Muscle layer of colon (tissue), 2 donors: Measurements from ENCODE around the gene MED26.
"Not testable (repeated sequence)": the region's sequence is repeated elsewhere in the genome, so short reads cannot be mapped to it uniquely, and the experiment has no call there.

Source experiments
- H3K27ac ChIP-seq: one replicate; pipeline ENCODE4 v1.7.0; 2013; ENCODE audit warnings: low read depth, mild to moderate bottlenecking, low read length, moderate library complexity
- H3K27me3 ChIP-seq, 2 donors: one replicate each; pipeline ENCODE4 v1.7.0; 2013; ENCODE audit warnings: low read length in 2 of 2, mild to moderate bottlenecking in 2 of 2; ENCODE audit not compliant: insufficient read depth in 2 of 2, control insufficient read depth in 1 of 2
- H3K36me3 ChIP-seq: one replicate; pipeline ENCODE4 v1.7.0; 2013; ENCODE audit warnings: mild to moderate bottlenecking, low read length; ENCODE audit not compliant: insufficient read depth
- H3K4me1 ChIP-seq: one replicate; pipeline ENCODE4 v1.7.0; 2013; ENCODE audit warnings: mild to moderate bottlenecking, low read length; ENCODE audit not compliant: insufficient read depth
- H3K4me3 ChIP-seq, 2 donors: one replicate each; pipeline ENCODE4 v1.7.0; 2013; ENCODE audit warnings: low read length in 2 of 2, low read depth in 1 of 2, mild to moderate bottlenecking in 1 of 2, moderate library complexity in 1 of 2
- H3K9ac ChIP-seq: one replicate; pipeline ENCODE4 v1.7.0; 2013; ENCODE audit warnings: low read length
- H3K9me3 ChIP-seq: one replicate; pipeline ENCODE4 v1.7.0; 2013; ENCODE audit warnings: mild to moderate bottlenecking, low read length
- donor health status: abdominal sarcoma.
- donor health status: Adenocarcinoma of cecum.

Gene MED26

GRCh38 chr19:16628183-16628983 is at the start of gene MED26:
Gene MED26, minus strand, starts transcription at chr19:16628204. Its CDS starts 261 bp downstream, at chr19:16627943.
- H3K36me3 ChIP-seq = peaks cover 12% of the 10 kb centered on the region
- no peaks in the 10 kb centered on the region for H3K9me3 ChIP-seq
- H3K4me3 ChIP-seq = peak within 1 kb of the TSS; percentile 92 to 93
- H3K9ac ChIP-seq = peak within 1 kb of the TSS; percentile 95
- H3K4me1 ChIP-seq = peaks cover 23% of the 10 kb centered on the region
- H3K27me3 ChIP-seq = no peaks in the 10 kb centered on the region
- peak within 1 kb of the TSS; percentile 97 for H3K27ac ChIP-seq

- H3K4me1 ChIP-seq = no peaks in the 10 kb centered on the region
- H3K27ac ChIP-seq = no peak overlapping the region
- no peaks in the 10 kb centered on the region for H3K27me3 ChIP-seq
- H3K9me3 ChIP-seq = no peaks in the 10 kb centered on the region
- no peak overlapping the region for H3K4me3 ChIP-seq
- no peak overlapping the region for H3K9ac ChIP-seq
- H3K36me3 ChIP-seq = peaks cover 20% of the 10 kb centered on the region
Observed at GRCh38 chr19:16677055-16677454, 49.1 kb upstream of the MED26 start.

GRCh38 chr19:16676101-16676798 is 48.2 kb upstream of the MED26 start:
- peaks cover 12% of the 10 kb centered on the region for H3K36me3 ChIP-seq
- no peak overlapping the region for H3K9ac ChIP-seq
- no peak overlapping the region for H3K4me3 ChIP-seq
- no peaks in the 10 kb centered on the region for H3K4me1 ChIP-seq
- H3K27ac ChIP-seq = no peak overlapping the region
- no peaks in the 10 kb centered on the region for H3K9me3 ChIP-seq
- no peaks in the 10 kb centered on the region for H3K27me3 ChIP-seq

GRCh38 chr19:16673839-16674238 is 45.8 kb upstream of the MED26 start:
- not testable (repeated sequence) for H3K27ac ChIP-seq, H3K9me3 ChIP-seq, H3K9ac ChIP-seq

GRCh38 chr19:16673231-16673630 is 45.2 kb upstream of the MED26 start:
- Histone ChIP-seq H3K4me3 (no peak overlapping the region), H3K4me1 (no peaks in the 10 kb centered on the region), H3K27ac (no peak overlapping the region)

More at GRCh38 chr19:16673839-16674238, 45.8 kb upstream of the MED26 start:
- H3K4me1 ChIP-seq, H3K4me3 ChIP-seq, H3K36me3 ChIP-seq, H3K27me3 ChIP-seq: not testable (repeated sequence)

GRCh38 chr19:16671652-16672274 is 43.8 kb upstream of the MED26 start:
- no peaks in the 10 kb centered on the region for H3K4me1 ChIP-seq
- no peaks in the 10 kb centered on the region for H3K9me3 ChIP-seq
- H3K27me3 ChIP-seq = no peaks in the 10 kb centered on the region
- H3K27ac ChIP-seq = no peak overlapping the region
- no peak overlapping the region for H3K9ac ChIP-seq
- H3K36me3 ChIP-seq = no peaks in the 10 kb centered on the region
- H3K4me3 ChIP-seq = no peak overlapping the region

More at GRCh38 chr19:16673231-16673630, 45.2 kb upstream of the MED26 start:
- no peaks in the 10 kb centered on the region for H3K9me3 ChIP-seq
- no peaks in the 10 kb centered on the region for H3K36me3 ChIP-seq
- H3K9ac ChIP-seq = no peak overlapping the region
- no peaks in the 10 kb centered on the region for H3K27me3 ChIP-seq

- Histone ChIP-seq H3K36me3 (no peaks in the 10 kb centered on the region), H3K4me3 (no peak overlapping the region), H3K9ac (no peak overlapping the region), H3K9me3 (no peaks in the 10 kb centered on the region), H3K27me3 (no peaks in the 10 kb centered on the region), H3K4me1 (no peaks in the 10 kb centered on the region), H3K27ac (no peak overlapping the region)
Observed at GRCh38 chr19:16670291-16670690, 42.3 kb upstream of the MED26 start.

GRCh38 chr19:16668702-16669101 is 40.7 kb upstream of the MED26 start:
- not testable (repeated sequence) for H3K36me3 ChIP-seq, H3K4me1 ChIP-seq, H3K27ac ChIP-seq, H3K4me3 ChIP-seq, H3K27me3 ChIP-seq, H3K9ac ChIP-seq, H3K9me3 ChIP-seq

- no peaks in the 10 kb centered on the region for H3K4me1 ChIP-seq
- no peak overlapping the region for H3K9ac ChIP-seq
- no peaks in the 10 kb centered on the region for H3K9me3 ChIP-seq
- no peaks in the 10 kb centered on the region for H3K27me3 ChIP-seq
- H3K36me3 ChIP-seq = no peaks in the 10 kb centered on the region
- H3K4me3 ChIP-seq = no peak overlapping the region
- H3K27ac ChIP-seq = no peak overlapping the region
Observed at GRCh38 chr19:16668176-16668575, 40.2 kb upstream of the MED26 start.

GRCh38 chr19:16661480-16662034 is 33.6 kb upstream of the MED26 start:
- Histone ChIP-seq H3K27me3 (no peaks in the 10 kb centered on the region), H3K4me3 (peak overlapping the region; percentile 65 to 96), H3K27ac (peak overlapping the region; percentile 80), H3K36me3 (peaks cover 24% of the 10 kb centered on the region), H3K9ac (no peak overlapping the region), H3K9me3 (no peaks in the 10 kb centered on the region), H3K4me1 (peaks cover 22% of the 10 kb centered on the region)

- Histone ChIP-seq H3K27ac (peak within 1 kb of the TSS; percentile 93), H3K4me3 (peak within 1 kb of the TSS; percentile 87 to 96), H3K27me3 (no peaks in the 10 kb centered on the region), H3K9me3 (no peaks in the 10 kb centered on the region), H3K36me3 (peaks cover 30% of the 10 kb centered on the region), H3K4me1 (peaks cover 22% of the 10 kb centered on the region), H3K9ac (peak within 1 kb of the TSS; percentile 84)
Observed at GRCh38 chr19:16660763-16661479, 32.9 kb upstream of the MED26 start, which contains the start of gene TMEM38A. Gene TMEM38A, plus strand, starts transcription at chr19:16661139. Its CDS starts 79 bp downstream, at chr19:16661218.
